Body of pancreas (tissue), 4 donors: ENCODE data around the gene BCL2L12.

ENCODE experiments used
- CTCF ChIP-seq, 7 experiments: fragments of 450-650 bp in 4 of 7; fragments of 200-600 bp in 3 of 7; sonication (generic) in 3 of 7; IDR thresholded peaks; one replicate each; pipeline ENCODE4 v1.5.1; 2016 to 2019; ENCODE audit warnings: antibody characterized with exemption in 7 of 7
- POLR2A ChIP-seq, 3 donors: fragments of 450-650 bp; IDR thresholded peaks; one replicate each; pipeline ENCODE4 v1.6.1; 2016; ENCODE audit warnings: antibody characterized with exemption in 3 of 3, mild to moderate bottlenecking in 2 of 3

- TF ChIP-seq CTCF (IDR thresholded peaks at IDR 0.05) (peak; percentile 46 to 69 (median 60)), POLR2A (IDR thresholded peaks at IDR 0.05) (peak in 1 of 3 donors; percentile 11)
Observed at GRCh38 chr19:49677901-49678674, 12.4 kb downstream of the BCL2L12 start.
